Right atrium auricular region (tissue), 2 donors: ENCODE results near the gene MC3R. TPM values are rescaled to one million over a fixed set of nuclear protein-coding genes. Genes with fewer than 3 reads are reported as not detected.

Experiments
- total RNA-seq, 2 donors: library from RNA; depleted of rRNA; stranded (reverse); fragments of >200 nt; gene quantifications; one replicate each; pipeline ENCODE4 v1.1.0, GENCODE V29; 2016

MC3R gene
- total RNA-seq, 2 donors from 2014 or later = not detected

Other genes with a start within 250 kb of the MC3R start
- not detected for gene CBLN4, start 243.2 kb upstream of the MC3R start, total RNA-seq
- 10 to 100 TPM; 26.3 to 29.9 TPM for gene FAM210B, start 110.2 kb downstream of the MC3R start, total RNA-seq
- gene AURKA, start 143.5 kb downstream of the MC3R start, total RNA-seq = 1 to 10 TPM; 2.0 to 7.6 TPM
- 10 to 100 TPM; 16.4 to 22.8 TPM for gene CSTF1, start 143.9 kb downstream of the MC3R start, total RNA-seq
- 1 to 10 TPM; 2.0 to 2.4 TPM for gene CASS4, start 163.5 kb downstream of the MC3R start, total RNA-seq
- 10 to 100 TPM; 48.6 to 49.4 TPM for gene RTF2, start 219.9 kb downstream of the MC3R start, total RNA-seq